Measurements from ENCODE around the gene IPO7. TPM values are rescaled to one million over a fixed set of nuclear protein-coding genes. Genes with fewer than 3 reads are reported as not detected.

The IPO7 gene
- total RNA-seq, 1 experiment from 2014 or later, result 126 TPM

DNA sequence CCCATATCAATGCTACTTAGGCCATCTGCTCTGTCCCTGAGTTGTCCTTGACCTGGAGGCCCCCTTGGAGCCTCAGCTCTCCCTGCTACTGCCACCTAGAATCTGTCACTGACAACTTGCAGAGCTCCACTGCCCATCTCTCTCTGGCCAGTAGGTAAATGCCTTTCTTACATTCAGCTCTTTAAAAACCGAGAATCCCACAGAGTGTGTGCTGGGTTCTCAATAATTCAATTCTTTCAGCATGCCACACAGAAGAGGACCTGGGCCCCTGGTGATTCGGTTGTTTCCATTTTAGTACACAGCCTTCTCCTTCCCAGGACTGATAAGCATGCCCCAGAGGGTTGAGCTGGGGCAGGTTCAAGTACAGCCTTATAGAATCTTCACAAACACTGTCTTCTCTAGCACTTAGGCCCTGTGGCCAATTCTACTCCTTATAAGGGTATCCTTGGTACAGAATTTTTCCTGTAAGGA is 22.0 kb upstream of the IPO7 start:
- Histone ChIP-seq H3K27me3 (ENCODE audit: insufficient read depth, low read depth) (no peaks in the 10 kb centered on the region), H3K27ac (peak overlapping the region; percentile 100), H3K4me2 (peak overlapping the region; percentile 94), H3K79me2 (ENCODE audit: low read depth) (no peaks in the 10 kb centered on the region), H4K20me1 (ENCODE audit: insufficient read depth) (no peaks in the 10 kb centered on the region), H3K36me3 (ENCODE audit: low read depth) (no peaks in the 10 kb centered on the region), H3F3A (ENCODE audit: insufficient read depth, low read depth) (peaks cover 36% of the 10 kb centered on the region), H3K4me1 (replicated peaks; ENCODE audit: insufficient read depth) (peaks cover 39% of the 10 kb centered on the region), H3K9me2 (ENCODE audit: insufficient read depth) (no peaks in the 10 kb centered on the region), H2AFZ (peak overlapping the region; percentile 70), H3K4me3 (peak overlapping the region; percentile 32; the same call in 1 of the 2 replicates), H3K9me3 (ENCODE audit: insufficient read depth, low read depth) (no peaks in the 10 kb centered on the region)
- no TSS peak for BruUV-seq (replicated peaks)
- CTCF ChIA-PET, result interaction anchor here (0.6 kb wide), 1 partner anchor 450 kb away, joined by 6 read pairs; no protein-coding TSS in a partner anchor
- TF ChIP-seq, protein P1, sequence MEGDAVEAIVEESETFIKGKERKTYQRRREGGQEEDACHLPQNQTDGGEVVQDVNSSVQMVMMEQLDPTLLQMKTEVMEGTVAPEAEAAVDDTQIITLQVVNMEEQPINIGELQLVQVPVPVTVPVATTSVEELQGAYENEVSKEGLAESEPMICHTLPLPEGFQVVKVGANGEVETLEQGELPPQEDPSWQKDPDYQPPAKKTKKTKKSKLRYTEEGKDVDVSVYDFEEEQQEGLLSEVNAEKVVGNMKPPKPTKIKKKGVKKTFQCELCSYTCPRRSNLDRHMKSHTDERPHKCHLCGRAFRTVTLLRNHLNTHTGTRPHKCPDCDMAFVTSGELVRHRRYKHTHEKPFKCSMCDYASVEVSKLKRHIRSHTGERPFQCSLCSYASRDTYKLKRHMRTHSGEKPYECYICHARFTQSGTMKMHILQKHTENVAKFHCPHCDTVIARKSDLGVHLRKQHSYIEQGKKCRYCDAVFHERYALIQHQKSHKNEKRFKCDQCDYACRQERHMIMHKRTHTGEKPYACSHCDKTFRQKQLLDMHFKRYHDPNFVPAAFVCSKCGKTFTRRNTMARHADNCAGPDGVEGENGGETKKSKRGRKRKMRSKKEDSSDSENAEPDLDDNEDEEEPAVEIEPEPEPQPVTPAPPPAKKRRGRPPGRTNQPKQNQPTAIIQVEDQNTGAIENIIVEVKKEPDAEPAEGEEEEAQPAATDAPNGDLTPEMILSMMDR (conservative IDR thresholded peaks at IDR 0.05), result no peak
- no peak for TF ChIP-seq EZH2 (IDR thresholded peaks at IDR 0.05; ENCODE audit: low read depth)
- DNase-seq, result peak in 1 of 2 experiments; percentile 4
- intact Hi-C loops (cut with micrococcal nuclease; ENCODE audit: unreplicated experiment), result loop anchor here (5.0 kb wide), 1 partner anchor 205 kb away; no protein-coding TSS in a partner anchor
- POLR2A ChIA-PET (ENCODE audit: unreplicated experiment), result interaction anchor here (0.6 to 0.7 kb wide), 2 partner anchors 55 to 97 kb away, joined by 3 to 4 read pairs; no protein-coding TSS in a partner anchor

DNA sequence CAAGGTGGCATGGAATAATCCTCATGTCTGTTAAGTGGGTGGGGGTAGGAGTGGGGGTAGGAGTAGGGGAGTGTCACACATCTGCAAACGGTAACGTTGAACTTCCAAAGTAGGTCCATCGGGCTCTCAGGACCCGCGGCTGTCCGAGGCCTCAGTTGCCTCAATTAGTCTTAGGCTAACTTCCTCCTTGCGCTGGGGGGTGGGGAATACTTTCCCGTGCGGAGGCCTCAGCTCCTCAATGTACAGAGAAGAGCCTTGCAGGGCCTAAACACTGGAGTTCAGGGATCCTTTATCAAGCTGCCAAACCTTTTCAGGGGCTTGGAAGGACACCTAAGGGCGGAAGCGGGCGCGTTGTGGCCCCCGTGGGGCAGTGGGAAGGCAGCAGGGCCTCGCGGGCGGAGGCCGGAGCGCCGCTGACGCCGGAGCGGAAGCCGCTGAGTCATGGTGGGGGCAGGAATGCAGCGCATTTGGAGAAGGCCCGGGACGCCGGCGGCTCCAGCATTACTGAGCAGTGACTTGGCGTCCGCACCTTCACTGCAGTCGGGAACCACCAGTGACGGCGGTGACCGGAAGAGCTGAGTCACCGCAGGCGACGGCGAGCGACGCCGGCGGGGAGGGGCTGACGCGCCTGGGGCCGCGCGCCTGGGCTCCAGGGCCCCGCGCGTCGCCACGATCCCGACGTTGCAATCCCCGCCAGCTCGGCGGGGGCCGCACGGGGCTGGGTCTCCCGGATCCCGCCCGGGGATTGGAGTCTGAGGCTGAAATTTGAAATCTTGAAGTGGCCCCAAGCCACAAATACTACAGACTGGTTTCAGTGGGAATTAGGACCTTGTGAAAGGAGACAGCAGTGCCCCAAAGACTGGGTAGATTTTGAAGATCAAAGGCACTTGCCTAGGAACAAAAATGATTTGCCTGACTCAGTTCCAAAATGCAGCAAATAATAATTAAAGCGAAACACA is 20.2 kb upstream of the IPO7 start:
- intact Hi-C loops (cut with micrococcal nuclease; ENCODE audit: unreplicated experiment), result loop anchor here (1.0 to 5.0 kb wide), 3 partner anchors 21 to 203 kb away; partner anchors contain the start of gene TMEM41B
- no peaks in the 10 kb centered on the region for H3K36me3 ChIP-seq (ENCODE audit: low read depth)
- DNase-seq, result peak; percentile 90 to 94
- H3K4me3 ChIP-seq, result peak overlapping the region; percentile 55; the same call in 1 of the 2 replicates
- no peaks in the 10 kb centered on the region for H3K27me3 ChIP-seq (ENCODE audit: insufficient read depth, low read depth)
- peaks cover 36% of the 10 kb centered on the region for H3F3A ChIP-seq (ENCODE audit: insufficient read depth, low read depth)
- H3K27ac ChIP-seq, result peak overlapping the region; percentile 100
- peak overlapping the region; percentile 81 for H2AFZ ChIP-seq
- TSS peak; percentile 64 for BruUV-seq (replicated peaks)
- no peaks in the 10 kb centered on the region for H3K9me2 ChIP-seq (ENCODE audit: insufficient read depth)
- H3K79me2 ChIP-seq (ENCODE audit: low read depth), result no peaks in the 10 kb centered on the region
- TF ChIP-seq, protein P1 (conservative IDR thresholded peaks at IDR 0.05), result no peak
- no peak for TF ChIP-seq EZH2 (IDR thresholded peaks at IDR 0.05; ENCODE audit: low read depth)
- H4K20me1 ChIP-seq (ENCODE audit: insufficient read depth), result no peaks in the 10 kb centered on the region
- POLR2A ChIA-PET (ENCODE audit: unreplicated experiment), result interaction anchor here (0.5 to 1.0 kb wide), 5 partner anchors 21 to 62 kb away, joined by 4 to 22 read pairs (median 11); partner anchors contain the start of genes IPO7 and TMEM41B
- peaks cover 39% of the 10 kb centered on the region for H3K4me1 ChIP-seq (replicated peaks; ENCODE audit: insufficient read depth)
- peak overlapping the region; percentile 94 for H3K4me2 ChIP-seq
- CTCF ChIA-PET, result interaction anchor here (0.7 kb wide), 1 partner anchor 28 kb away, joined by 15 read pairs; no protein-coding TSS in a partner anchor
- no peaks in the 10 kb centered on the region for H3K9me3 ChIP-seq (ENCODE audit: insufficient read depth, low read depth)

DNA sequence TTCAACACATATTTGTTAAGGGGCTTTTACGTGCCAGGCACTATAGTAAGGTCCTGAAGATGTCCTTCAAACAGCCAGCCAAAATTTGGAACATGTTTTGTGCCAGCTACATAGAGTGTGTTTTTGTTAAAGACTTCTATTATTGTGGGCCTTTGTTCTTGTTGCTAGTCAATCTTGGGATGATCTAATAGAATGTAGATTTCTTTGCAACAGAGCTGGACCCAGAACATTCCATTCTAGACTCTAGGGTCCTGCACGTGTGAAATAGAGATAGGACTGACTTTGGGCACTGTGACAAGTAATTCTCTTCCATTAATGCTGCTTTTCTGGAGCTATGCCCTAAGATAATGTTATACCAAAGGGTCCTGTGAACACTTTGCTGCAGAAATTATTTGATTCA is 16.9 kb upstream of the IPO7 start:
- Histone ChIP-seq H3F3A (ENCODE audit: insufficient read depth, low read depth) (peaks cover 22% of the 10 kb centered on the region), H3K4me2 (no peak overlapping the region), H3K27me3 (ENCODE audit: insufficient read depth, low read depth) (no peaks in the 10 kb centered on the region), H3K4me3 (no peak overlapping the region), H3K9me3 (ENCODE audit: insufficient read depth, low read depth) (no peaks in the 10 kb centered on the region), H3K9me2 (ENCODE audit: insufficient read depth) (no peaks in the 10 kb centered on the region), H3K4me1 (replicated peaks; ENCODE audit: insufficient read depth) (peaks cover 22% of the 10 kb centered on the region), H2AFZ (no peak overlapping the region), H3K36me3 (ENCODE audit: low read depth) (no peaks in the 10 kb centered on the region), H3K27ac (no peak overlapping the region), H3K79me2 (ENCODE audit: low read depth) (no peaks in the 10 kb centered on the region), H4K20me1 (ENCODE audit: insufficient read depth) (no peaks in the 10 kb centered on the region)
- CTCF ChIA-PET, result no interaction called here
- DNase-seq, result no peak
- intact Hi-C loops (cut with micrococcal nuclease; ENCODE audit: unreplicated experiment), result no loop called here
- POLR2A ChIA-PET (ENCODE audit: unreplicated experiment), result no interaction called here
- no peak for TF ChIP-seq EZH2 (IDR thresholded peaks at IDR 0.05; ENCODE audit: low read depth)
- TF ChIP-seq, protein P1 (conservative IDR thresholded peaks at IDR 0.05), result no peak
- BruUV-seq (replicated peaks), result no TSS peak
